Measurements from ENCODE around the gene RFPL3.

- TF ChIP-seq EZH2 (IDR thresholded peaks at IDR 0.05) (no peak), POLR2AphosphoS5 (IDR thresholded peaks at IDR 0.05; ENCODE audit: borderline replicate concordance, low read depth, low read length) (no peak)
Observed at GRCh38 chr22:32325811-32326237, 31.8 kb upstream of the RFPL3 start.
